Measurements from ENCODE around the gene MYO1E.

MYO1E gene

DNA sequence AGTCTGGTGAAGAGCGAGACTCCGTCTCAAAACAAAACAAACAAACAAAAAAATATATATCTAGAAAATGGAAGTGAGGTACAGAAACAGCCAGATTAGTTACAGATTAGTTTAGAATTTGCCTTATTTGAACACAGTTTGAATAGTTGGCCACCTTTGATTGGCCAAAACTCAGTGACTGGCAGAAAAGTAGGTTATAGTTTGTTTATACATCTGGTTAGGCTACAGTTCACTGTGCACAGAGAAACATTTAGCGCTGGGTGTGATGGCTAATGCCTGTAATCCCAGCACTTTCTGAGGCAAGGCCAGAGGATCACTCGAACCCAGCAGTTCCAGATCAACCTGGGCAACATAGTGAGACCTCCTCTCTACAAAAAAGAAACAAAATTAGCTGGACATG, 114.4 kb downstream of the MYO1E start:
- no peak for DNase-seq

DNA sequence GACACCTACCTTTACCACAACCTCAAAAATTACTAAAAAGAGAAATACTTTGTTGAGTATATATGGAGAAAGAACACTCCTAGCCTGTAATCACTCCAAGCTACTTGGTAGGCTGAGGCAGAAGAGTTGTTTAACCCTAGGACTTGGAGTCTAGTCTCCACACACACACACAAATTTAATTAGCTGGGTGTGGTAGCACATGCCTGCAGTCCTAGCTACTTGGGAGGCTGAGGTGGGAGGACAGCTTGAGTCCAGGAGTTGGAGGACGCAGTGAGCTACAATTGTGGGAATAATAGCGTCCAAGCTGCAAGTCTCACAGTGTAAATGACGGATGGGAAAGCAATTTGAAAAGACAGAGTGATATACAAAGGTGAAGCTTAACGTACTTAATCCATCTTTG, 115.5 kb downstream of the MYO1E start:
- DNase-seq, result no peak

DNA sequence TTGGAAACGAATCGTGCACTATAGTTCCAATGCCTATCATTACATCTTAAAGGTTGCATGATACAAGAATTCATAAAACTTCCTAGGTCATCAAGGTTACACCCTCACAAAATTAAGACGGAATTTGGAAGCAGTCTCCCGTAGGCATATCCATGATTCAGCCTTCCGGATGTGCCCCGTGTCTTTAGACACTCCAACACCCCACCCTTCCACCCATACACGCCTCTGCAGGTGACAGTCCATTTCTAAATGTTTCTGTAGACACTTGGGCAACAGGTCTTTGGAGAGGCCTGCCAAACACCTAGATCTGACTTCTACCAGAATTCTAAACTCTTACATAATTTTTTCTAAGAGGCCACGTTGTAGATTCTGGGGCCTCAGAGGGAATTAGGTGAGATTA, 116.2 kb downstream of the MYO1E start:
- DNase-seq, result no peak

DNA sequence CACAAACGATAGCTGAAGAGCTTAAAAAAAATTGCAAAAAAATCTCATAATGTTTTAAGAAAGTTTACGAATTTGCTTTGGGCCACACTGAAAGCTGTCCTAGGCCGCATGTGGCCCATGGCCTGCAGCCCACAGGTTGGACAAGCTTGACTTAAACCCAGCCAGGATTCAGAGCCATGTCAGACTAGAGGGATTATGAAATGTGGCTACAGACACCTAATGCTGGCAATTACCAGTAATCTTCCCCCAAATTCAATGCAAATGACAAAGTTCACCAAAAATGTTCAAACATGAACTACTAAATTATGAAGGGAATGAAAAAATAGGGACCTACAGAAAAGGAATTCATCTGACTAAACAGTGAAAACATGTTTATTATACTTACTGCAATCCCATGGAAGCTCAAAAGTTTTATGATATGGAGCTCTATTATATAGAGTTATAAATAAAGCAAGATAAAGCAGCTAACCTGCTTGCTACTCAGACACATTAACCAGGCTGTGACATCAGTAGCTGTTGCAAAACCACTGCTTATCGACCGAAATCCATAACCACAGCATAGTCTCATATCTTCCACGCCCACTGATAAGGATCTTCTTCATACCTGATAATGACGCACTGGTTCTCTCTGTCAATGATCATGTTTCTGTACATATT, 116.9 kb downstream of the MYO1E start:
- DNase-seq, result no peak

- no peak for DNase-seq
Measured at GRCh38 chr15:59252137-59252536, 120.5 kb downstream of the MYO1E start.

DNA sequence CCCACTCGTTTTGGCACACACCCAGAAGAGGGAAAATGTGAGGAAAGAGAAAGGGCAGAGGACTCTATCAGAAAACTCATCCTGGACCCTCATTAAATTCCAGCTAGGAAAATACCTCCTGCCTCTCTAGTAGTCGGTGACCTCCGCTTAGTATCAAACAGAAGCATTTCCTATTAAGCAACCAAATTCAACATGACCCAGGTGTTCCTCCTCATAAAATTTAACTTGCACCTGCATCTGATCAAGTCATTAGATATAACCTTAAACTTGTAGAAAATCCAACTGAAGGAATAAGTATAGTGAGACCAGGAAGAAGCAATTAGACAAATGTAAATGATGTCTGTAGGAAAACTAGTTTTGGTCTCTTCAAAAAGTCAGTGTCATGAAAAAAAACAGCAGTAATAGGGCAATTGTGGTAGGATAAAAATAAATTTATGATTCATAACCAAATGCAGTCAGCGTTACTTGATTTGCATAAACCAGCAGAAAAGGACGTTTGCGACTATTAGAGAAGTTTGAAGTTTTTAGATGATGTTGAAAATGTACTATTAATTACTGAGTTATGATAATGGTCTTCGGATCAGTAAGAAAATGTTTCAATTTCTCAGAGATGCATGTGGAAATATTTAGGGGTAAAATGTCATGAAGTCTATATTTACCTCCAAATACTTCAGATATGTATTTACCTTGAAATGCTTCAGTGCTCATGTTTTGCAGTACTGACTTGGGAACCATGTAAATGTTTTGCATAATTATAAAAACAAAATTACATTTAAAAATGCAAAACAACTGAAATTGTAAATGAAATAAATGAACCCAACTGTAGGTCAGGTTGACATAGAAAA, 121.4 kb downstream of the MYO1E start:
- no peak for DNase-seq

DNA sequence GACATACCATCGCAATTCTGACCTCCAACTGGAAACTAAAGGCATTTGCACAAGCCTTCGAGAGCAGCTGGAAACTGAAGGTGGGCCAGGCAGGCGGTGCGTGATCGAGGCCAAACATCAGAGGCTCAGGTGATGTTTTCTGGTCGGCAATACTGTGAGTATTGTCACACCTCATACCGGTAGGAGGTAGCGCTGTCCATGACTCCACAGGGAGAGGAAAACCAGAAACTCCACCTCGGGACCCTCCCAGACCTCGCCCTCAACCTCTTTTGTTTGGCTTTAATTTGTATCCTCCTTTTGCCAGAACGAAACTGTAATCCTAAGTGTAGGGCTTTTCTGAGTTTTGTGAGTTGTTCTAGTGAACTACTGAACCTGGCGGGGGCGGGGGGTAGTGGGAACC, 122.4 kb downstream of the MYO1E start:
- no peak for DNase-seq

DNA sequence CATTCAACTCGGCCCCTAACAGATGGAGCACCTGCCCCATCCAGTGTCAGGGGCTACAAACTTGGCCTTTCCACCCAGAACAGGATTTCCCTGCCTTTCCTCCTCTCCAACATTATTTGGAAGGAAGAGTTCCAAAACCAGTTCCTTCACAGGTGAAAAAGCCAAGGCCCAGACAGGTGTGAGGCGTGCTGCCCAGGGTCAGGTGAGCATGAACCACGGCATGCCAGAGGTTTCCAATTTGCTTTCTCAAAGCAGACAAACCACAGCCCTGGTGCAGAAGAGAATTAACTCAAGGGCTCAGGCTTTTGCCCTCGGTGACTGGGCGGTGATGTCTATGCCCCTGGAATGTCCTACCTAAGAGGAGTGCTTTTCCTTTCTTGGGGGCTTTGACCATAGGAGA, 122.9 kb downstream of the MYO1E start:
- no peak for DNase-seq

DNA sequence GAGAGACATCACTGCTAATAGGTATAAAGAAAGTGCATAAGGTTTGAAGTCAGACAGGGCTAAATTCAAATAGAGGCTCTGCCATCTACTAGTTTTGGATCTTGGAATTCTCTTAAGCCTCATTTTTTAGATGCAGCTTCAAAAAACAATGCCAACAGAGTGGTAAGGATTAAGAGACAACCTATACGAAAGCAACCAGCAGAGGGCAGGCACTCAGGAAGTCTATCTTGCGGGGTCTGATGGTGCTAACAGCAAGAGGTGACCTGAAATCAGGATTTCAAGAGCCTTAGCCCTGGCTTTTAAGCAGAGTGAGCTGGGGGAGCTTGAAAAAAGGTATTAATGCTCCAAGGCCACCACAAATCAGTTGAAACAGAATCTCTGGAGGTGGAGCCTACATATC, 125.3 kb downstream of the MYO1E start:
- DNase-seq, result peak; percentile 87

- DNase-seq, result no peak
Measured at GRCh38 chr15:59245559-59245958, 127.1 kb downstream of the MYO1E start.

GRCh38 chr15:59244337-59244736, 128.3 kb downstream of the MYO1E start:
- no peak for DNase-seq

GRCh38 chr15:59243622-59244021, 129.0 kb downstream of the MYO1E start:
- DNase-seq, result no peak

DNA sequence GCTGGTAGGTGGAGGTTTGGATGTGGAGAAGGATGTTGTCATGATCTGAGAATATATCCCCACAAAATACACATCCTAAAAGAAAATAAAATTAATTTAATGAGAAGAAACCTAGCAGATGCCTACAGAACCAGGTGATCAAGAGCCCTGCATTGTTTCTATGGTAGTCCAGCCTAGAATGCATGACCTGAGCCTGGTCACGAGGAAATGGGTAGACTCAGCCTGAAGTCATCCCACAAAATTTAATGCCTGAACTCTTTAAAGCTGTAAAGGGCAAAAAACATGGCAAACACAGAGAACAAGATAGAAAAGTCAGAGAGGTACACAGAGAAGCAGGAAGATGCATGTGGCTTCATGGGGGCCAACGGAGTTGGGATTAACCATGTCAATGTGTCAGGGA, 130.0 kb downstream of the MYO1E start:
- DNase-seq, result no peak

DNA sequence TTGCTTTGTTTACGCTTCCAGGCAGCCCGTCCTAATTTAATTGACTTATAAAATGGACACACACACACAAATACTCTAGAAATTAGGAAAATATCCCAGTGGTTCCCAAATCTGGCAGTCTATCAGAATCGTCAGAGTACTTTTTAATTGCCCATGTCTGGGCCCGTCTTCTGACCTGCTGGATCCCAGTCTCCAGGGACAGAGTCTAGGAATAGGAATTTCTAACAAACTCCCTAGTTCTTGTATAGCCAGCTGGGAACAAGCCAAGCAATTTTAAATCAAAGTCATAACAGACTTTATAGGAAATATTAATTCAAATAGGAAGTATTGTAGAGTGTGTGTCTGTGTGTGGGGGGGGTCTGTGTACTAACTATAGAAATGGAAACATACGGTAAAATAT, 132.6 kb downstream of the MYO1E start:
- DNase-seq, result peak; percentile 32

DNA sequence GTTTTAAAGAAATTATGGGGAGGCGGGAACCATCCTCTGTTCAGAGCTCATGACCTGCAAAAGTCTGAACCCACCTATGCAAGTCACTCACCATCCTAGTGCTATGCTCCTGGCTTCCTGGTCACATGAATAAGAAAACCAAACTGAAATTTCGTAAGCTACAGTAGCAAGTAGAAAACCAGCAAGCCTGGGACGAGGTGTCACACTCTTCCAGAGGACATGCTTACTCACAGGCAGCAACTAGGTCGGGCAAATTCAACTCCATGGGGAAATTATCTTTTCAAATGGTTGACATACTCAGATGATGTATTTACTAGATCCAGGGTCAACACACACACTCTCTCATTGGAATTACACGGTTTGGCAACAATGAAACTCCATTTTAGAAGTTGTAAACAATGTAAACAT, 134.7 kb downstream of the MYO1E start:
- DNase-seq, result peak; percentile 26

DNA sequence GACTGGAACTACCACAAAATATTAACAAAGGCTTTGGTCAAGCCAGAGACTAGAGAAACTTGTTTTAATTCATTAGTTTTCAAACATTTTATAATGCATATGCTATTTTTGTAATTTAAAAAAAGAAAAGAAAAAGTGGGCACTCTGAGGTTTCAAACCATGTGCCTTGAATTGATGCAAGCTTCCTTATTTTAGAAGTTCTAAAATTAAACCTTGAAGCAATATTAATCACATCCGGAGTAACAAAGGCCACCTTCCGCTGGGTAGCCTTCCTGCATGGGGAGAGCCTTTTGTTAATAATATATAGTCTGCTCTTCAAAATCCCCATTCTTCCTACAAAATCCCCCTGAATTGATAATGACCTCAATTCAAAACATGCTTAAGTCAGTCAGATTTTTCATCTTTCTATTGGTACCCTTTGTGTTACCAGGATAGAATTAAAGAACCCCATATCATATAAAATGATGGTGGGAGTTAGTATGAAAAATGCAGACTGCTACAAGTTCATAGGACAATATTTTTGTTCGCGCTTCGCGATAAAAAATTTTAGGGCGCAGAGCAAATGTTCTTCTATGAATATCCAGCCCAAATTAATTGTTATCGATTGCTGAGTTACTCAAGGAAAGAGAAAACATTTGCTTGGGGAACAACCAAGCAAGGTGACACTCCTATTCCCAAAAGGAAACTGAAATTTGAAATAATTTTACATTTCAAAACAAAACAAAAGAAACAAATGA, 135.4 kb downstream of the MYO1E start:
- no peak for DNase-seq

GRCh38 chr15:59236394-59236793, 136.3 kb downstream of the MYO1E start:
- DNase-seq, result peak; percentile 81

DNA sequence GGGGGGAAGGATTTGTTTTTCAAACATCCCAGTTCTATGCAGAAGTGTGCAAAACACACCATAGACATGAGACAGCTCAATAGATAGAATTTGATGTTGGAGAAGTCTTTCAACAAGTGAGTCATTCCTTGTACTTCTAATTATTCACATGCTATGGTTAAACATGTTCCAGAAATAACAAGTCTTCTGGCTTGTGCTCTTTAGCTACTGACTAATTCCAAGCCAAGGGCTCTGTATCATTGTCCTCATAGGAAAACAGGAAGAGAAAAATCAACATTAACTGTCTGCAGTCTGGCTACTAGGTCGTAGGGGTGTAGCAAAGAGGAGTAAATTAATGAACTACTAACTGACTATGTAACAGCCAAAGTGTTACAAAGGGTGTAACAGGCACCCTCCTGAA, 140.2 kb downstream of the MYO1E start:
- DNase-seq, result peak; percentile 43

DNA sequence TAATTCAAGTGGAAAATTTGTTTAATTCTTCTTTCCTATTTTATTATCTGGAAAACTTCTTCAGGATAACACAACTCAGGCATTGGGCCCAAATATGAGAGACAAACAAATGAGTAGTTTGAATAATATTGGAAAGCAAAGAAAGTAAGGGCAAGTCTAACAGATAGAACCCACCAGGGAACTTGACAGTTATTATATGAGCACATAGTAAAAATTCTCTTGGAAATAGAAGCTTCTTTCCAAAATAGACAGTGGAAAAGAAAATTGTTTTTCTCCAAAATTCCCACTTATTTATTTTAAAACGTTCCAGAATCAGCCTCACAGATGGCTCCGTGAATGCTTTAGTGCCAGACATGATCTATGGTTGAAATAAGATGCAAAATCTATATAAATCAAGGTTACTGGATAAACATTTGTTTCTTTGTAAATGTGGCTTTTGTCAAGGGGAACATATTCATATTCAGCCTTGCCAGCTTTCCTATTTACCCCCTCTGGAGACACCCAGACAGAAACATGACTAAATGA, 142.1 kb downstream of the MYO1E start:
- DNase-seq, result no peak

GRCh38 chr15:59229453-59229852, 143.2 kb downstream of the MYO1E start:
- DNase-seq, result no peak

DNA sequence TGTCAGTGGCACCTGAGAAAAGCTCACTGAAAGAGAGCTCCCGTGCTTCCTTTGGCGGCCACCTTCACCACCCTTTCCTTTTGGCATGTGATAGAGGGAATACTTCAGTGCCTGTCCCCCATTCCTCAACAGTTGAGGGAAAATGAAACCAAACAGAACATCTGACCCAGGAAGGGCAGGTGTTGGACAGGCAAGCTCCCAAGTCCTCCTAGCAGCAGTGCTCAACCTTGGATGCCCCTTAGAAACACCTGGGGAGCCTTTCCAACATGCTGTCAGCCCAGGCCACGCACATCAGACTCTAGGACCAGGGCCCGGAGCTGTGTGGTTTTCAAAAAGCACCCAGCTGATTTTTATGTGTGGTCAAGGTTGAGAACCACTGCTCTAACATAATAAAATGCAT, 143.7 kb downstream of the MYO1E start:
- DNase-seq, result peak; percentile 20

GRCh38 chr15:59227021-59227420, 145.7 kb downstream of the MYO1E start:
- DNase-seq, result no peak

DNA sequence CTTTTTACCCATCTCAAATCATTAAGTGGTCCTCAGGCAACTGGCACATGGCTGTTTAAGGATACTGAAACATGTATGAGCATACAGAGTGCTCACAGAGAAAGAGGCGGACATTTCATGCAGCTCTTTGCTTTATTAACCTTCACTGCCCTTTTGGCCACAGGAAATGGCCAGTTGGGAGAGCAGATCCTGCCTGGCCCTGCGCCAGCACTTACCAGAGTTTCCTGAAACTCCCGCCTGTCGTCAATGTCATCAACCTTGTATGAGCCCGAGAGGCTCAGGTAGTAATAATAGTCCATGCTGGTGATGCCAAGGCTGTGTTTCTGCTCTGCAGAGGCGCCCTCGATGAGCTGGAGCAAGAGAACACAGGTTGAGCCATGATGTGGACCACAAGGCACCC, 148.2 kb downstream of the MYO1E start:
- DNase-seq, result peak; percentile 9

DNA sequence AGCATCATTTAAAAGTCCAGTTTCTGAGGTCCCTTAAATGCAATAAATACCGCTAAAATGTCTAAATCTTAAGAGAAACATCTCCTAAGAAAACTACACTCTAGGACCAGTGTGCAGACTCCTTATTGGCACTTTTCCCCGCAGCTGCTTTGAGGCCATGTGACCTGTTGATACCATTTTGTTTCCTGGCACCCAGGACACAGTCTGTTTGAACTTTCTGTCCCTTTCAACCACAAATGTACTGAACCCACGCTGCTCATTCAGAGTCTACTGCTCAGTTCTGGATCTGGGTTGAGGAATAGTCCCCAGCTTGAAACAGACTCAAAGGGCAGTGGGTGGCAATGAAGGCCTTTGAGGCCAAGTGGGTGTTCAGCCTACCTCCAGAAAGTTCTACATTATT, 148.9 kb downstream of the MYO1E start:
- DNase-seq, result no peak
